Loucy (cell line): ENCODE data around the gene MAST4.

Experiments used
- H2AFZ ChIP-seq: fragments of 200-600 bp; sonication (generic); 2 replicates; pipeline ENCODE4 v1.6.0; 2016; ENCODE audit warnings: antibody characterized with exemption, mild to moderate bottlenecking, low read length, moderate library complexity
- H3F3A ChIP-seq: fragments of 200-600 bp; 2 replicates; pipeline ENCODE4 v1.6.0; 2016; ENCODE audit warnings: antibody characterized with exemption, low read depth, mild to moderate bottlenecking
- H3K27me3 ChIP-seq: fragments of 200-600 bp; sonication (generic); 2 replicates; pipeline ENCODE4 v1.6.1; 2014; ENCODE audit warnings: low read length, mild to moderate bottlenecking; ENCODE audit not compliant: insufficient read depth, poor library complexity, severe bottlenecking
- H3K36me3 ChIP-seq: fragments of 200-600 bp; sonication (generic); 2 replicates; pipeline ENCODE4 v1.6.1; 2016; ENCODE audit warnings: low read length; ENCODE audit not compliant: insufficient read depth
- H3K4me1 ChIP-seq: fragments of 200-600 bp; sonication (generic); 2 replicates; pipeline ENCODE4 v1.5.1; 2014; ENCODE audit warnings: low read length, mild to moderate bottlenecking; ENCODE audit not compliant: insufficient read depth, poor library complexity, severe bottlenecking
- H3K4me2 ChIP-seq: fragments of 200-600 bp; sonication (generic); 2 replicates; pipeline ENCODE4 v1.6.0; 2014; ENCODE audit warnings: antibody characterized with exemption, low read length, low read depth, mild to moderate bottlenecking; ENCODE audit not compliant: poor library complexity, severe bottlenecking
- H3K4me3 ChIP-seq: fragments of 200-600 bp; sonication (generic); 2 replicates; pipeline ENCODE4 v1.5.1; 2014; ENCODE audit warnings: low read length, mild to moderate bottlenecking, mixed read lengths; ENCODE audit not compliant: poor library complexity, severe bottlenecking
- H3K79me2 ChIP-seq: fragments of 200-600 bp; sonication (generic); 2 replicates; pipeline ENCODE4 v1.6.1; 2014; ENCODE audit warnings: low read length; ENCODE audit not compliant: insufficient read depth
- H3K9ac ChIP-seq: fragments of 200-600 bp; sonication (generic); 2 replicates; pipeline ENCODE4 v1.6.0; 2014; ENCODE audit warnings: mild to moderate bottlenecking, low read depth, low read length, moderate library complexity; ENCODE audit not compliant: poor library complexity, severe bottlenecking
- H3K9me2 ChIP-seq: fragments of 200-600 bp; sonication (generic); replicated peaks from 2 replicates; pipeline ENCODE4 v1.6.1; 2016; ENCODE audit warnings: low read depth, low read length, mixed read lengths
- H3K9me3 ChIP-seq: fragments of 200-600 bp; sonication (generic); 2 replicates; pipeline ENCODE4 v1.6.1; 2014; ENCODE audit warnings: mild to moderate bottlenecking, antibody characterized with exemption, low read length, low read depth; ENCODE audit not compliant: insufficient read depth
- H4K20me1 ChIP-seq: fragments of 200-600 bp; sonication (generic); 2 replicates; pipeline ENCODE4 v1.6.0; 2014; ENCODE audit warnings: antibody characterized with exemption, low read length, mild to moderate bottlenecking; ENCODE audit not compliant: insufficient read depth, poor library complexity, severe bottlenecking
- CTCF ChIP-seq: fragments of 200-600 bp; sonication (generic); conservative IDR thresholded peaks from 2 replicates; pipeline ENCODE4 v1.5.1; 2014; ENCODE audit warnings: mild to moderate bottlenecking, antibody characterized with exemption, low read length
- EZH2phosphoT487 ChIP-seq: fragments of 200-600 bp; IDR thresholded peaks from 2 replicates; pipeline ENCODE4 v1.6.1; 2018; ENCODE audit warnings: antibody characterized with exemption, mild to moderate bottlenecking, moderate library complexity, borderline replicate concordance

MAST4 gene

GRCh38 chr5:67061511-67061910, 465.3 kb downstream of the MAST4 start:
- peaks cover 31% of the 10 kb centered on the region; the same call in 1 of the 2 replicates for H3K79me2 ChIP-seq
- H3F3A ChIP-seq, result no peaks in the 10 kb centered on the region
- H3K4me1 ChIP-seq, result peaks cover 21% of the 10 kb centered on the region
- H4K20me1 ChIP-seq, result no peaks in the 10 kb centered on the region
- TF ChIP-seq CTCF (no peak), EZH2phosphoT487 (no peak)
- H3K4me2 ChIP-seq, result no peak overlapping the region
- H3K4me3 ChIP-seq, result no peak overlapping the region
- H2AFZ ChIP-seq, result no peak overlapping the region
- H3K9me2 ChIP-seq, result no peaks in the 10 kb centered on the region
- no peaks in the 10 kb centered on the region for H3K9me3 ChIP-seq
- peaks cover 7% of the 10 kb centered on the region; the same call in 1 of the 2 replicates for H3K36me3 ChIP-seq
- H3K9ac ChIP-seq, result no peak overlapping the region
- H3K27me3 ChIP-seq, result no peaks in the 10 kb centered on the region

- Histone ChIP-seq H3F3A (no peaks in the 10 kb centered on the region), H3K9me3 (no peaks in the 10 kb centered on the region), H3K27me3 (no peaks in the 10 kb centered on the region), H3K4me3 (no peak overlapping the region), H3K36me3 (peaks cover 7% of the 10 kb centered on the region; the same call in 1 of the 2 replicates), H3K9me2 (no peaks in the 10 kb centered on the region), H3K9ac (no peak overlapping the region), H3K79me2 (peaks cover 35% of the 10 kb centered on the region), H3K4me2 (no peak overlapping the region), H3K4me1 (peaks cover 25% of the 10 kb centered on the region), H4K20me1 (no peaks in the 10 kb centered on the region), H2AFZ (no peak overlapping the region)
- TF ChIP-seq EZH2phosphoT487 (no peak), CTCF (no peak)
These were observed 466.9 kb downstream of the MAST4 start for GRCh38 chr5:67063055-67063454.

DNA sequence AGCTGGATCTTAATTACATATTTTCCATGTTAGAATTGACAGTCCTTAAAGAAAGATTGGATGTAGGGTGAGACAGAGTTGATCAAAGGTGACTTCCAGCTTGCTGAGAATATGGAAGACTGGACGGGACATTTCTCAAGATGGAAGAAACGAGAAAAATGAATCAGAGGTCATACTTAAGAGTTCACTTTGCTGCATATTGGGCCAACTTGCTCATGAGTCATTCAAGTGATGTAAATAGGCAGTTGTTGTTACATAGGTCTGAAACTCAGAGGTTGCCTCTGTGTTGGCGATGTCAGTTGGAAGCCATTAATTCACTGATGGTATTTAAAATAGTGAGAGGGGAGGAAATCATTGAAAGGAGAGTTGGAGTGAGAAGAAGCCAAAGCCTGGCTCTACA, 467.6 kb downstream of the MAST4 start:
- Histone ChIP-seq H3K4me2 (no peak overlapping the region), H2AFZ (no peak overlapping the region), H3K4me1 (peaks cover 25% of the 10 kb centered on the region), H3K4me3 (no peak overlapping the region), H3K36me3 (peaks cover 7% of the 10 kb centered on the region; the same call in 1 of the 2 replicates), H3K9ac (no peak overlapping the region), H4K20me1 (no peaks in the 10 kb centered on the region), H3K79me2 (peaks cover 35% of the 10 kb centered on the region), H3K9me3 (no peaks in the 10 kb centered on the region), H3F3A (no peaks in the 10 kb centered on the region), H3K27me3 (no peaks in the 10 kb centered on the region), H3K9me2 (no peaks in the 10 kb centered on the region)
- no peak for TF ChIP-seq EZH2phosphoT487
- no peak for TF ChIP-seq CTCF
